ENCODE measurements around the gene LRRFIP1.
"Not testable (repeated sequence)": the region's sequence is repeated elsewhere in the genome, so short reads cannot be mapped to it uniquely, and the experiment has no call there.

The LRRFIP1 gene

GRCh38 chr2:237782181-237782580, 154.8 kb downstream of the LRRFIP1 start:
- DNase-seq (ENCODE audit: low spot score), result no peak

- not testable (repeated sequence) for DNase-seq (ENCODE audit: low spot score)
Measured at GRCh38 chr2:237783678-237784077, 156.3 kb downstream of the LRRFIP1 start.

- no peak for DNase-seq (ENCODE audit: low spot score)
Measured at GRCh38 chr2:237786936-237787335, 159.5 kb downstream of the LRRFIP1 start.

GRCh38 chr2:237790353-237790752, 163.0 kb downstream of the LRRFIP1 start:
- no peak for DNase-seq (ENCODE audit: low spot score)

- no peak for DNase-seq (ENCODE audit: low spot score)
Measured at GRCh38 chr2:237791977-237792727, 164.8 kb downstream of the LRRFIP1 start.

GRCh38 chr2:237797253-237797652, 169.9 kb downstream of the LRRFIP1 start:
- DNase-seq (ENCODE audit: low spot score), result no peak

- no peak for DNase-seq (ENCODE audit: low spot score)
Measured at GRCh38 chr2:237798236-237799059, 171.1 kb downstream of the LRRFIP1 start, which contains the start of gene RBM44. Gene RBM44 (plus strand): TSS chr2:237798779. CDS start chr2:237813610, 14,831 bp downstream.

- no peak for DNase-seq (ENCODE audit: low spot score)
Measured at GRCh38 chr2:237799060-237799428, 171.7 kb downstream of the LRRFIP1 start.

GRCh38 chr2:237801466-237801865, 174.1 kb downstream of the LRRFIP1 start:
- DNase-seq (ENCODE audit: low spot score), result no peak

- no peak for DNase-seq (ENCODE audit: low spot score)
Measured at GRCh38 chr2:237806334-237806733, 178.9 kb downstream of the LRRFIP1 start.

GRCh38 chr2:237815637-237816036, 188.2 kb downstream of the LRRFIP1 start:
- DNase-seq (ENCODE audit: low spot score), result no peak

- DNase-seq (ENCODE audit: low spot score), result no peak
Measured at GRCh38 chr2:237816531-237816930, 189.1 kb downstream of the LRRFIP1 start.

- no peak for DNase-seq (ENCODE audit: low spot score)
Measured at GRCh38 chr2:237818066-237818473, 190.7 kb downstream of the LRRFIP1 start.

GRCh38 chr2:237819231-237819630, 191.8 kb downstream of the LRRFIP1 start:
- DNase-seq (ENCODE audit: low spot score), result no peak

- DNase-seq (ENCODE audit: low spot score), result no peak
Measured at GRCh38 chr2:237820421-237820820, 193.0 kb downstream of the LRRFIP1 start.

GRCh38 chr2:237823544-237823943, 196.2 kb downstream of the LRRFIP1 start:
- no peak for DNase-seq (ENCODE audit: low spot score)

- DNase-seq (ENCODE audit: low spot score), result no peak
Measured at GRCh38 chr2:237824085-237824484, 196.7 kb downstream of the LRRFIP1 start.

- DNase-seq (ENCODE audit: low spot score), result no peak
Measured at GRCh38 chr2:237827421-237827987, 200.1 kb downstream of the LRRFIP1 start.
